ENCODE measurements around the gene RALGPS2.

RALGPS2 gene

DNA sequence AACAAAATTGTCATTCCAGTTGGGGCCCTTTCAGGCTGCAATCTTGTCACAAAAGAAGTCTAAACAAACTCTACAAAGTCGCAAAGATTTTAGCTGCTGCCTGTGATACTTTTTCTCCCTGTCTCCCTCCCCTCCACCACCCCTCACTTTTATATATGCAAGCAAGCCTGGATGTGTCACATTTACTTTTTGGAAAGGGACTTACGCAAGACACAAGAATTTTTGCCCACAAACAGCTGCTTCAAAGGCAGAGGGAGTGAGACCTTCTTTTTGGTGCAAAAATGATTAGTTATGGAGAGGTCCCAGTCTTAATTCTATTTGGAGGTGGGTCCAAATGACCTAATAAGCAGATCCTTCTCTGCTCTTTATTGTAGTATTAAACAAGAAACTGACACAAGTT is 22.9 kb upstream of the RALGPS2 start:
- TF ChIP-seq GATA3 (IDR thresholded peaks at IDR 0.05; ENCODE audit: low read depth, low read length) (no peak), GATA2 (IDR thresholded peaks at IDR 0.05; ENCODE audit: low read depth, low read length) (no peak)

DNA sequence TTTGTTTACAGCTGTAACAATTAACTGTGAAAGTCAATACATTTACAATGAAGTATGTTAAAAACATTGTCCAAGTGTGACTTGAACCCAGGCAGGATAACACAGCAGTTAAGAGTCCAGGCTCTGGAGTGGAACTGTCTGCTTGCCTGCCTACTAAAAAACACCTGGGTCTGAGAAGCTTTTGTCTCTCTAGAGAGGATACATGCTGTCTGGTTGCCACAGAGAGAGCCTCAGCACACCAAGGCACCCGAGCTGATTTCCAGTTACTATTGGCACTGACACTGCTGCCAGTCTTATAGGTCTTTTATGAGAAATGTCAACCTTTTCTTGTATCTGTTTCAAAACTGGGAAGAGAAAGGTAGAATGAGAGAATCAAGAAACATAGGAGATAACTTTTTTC is 20.2 kb upstream of the RALGPS2 start:
- TF ChIP-seq GATA3 (IDR thresholded peaks at IDR 0.05; ENCODE audit: low read depth, low read length) (no peak), GATA2 (IDR thresholded peaks at IDR 0.05; ENCODE audit: low read depth, low read length) (no peak)

- TF ChIP-seq GATA3 (IDR thresholded peaks at IDR 0.05; ENCODE audit: low read depth, low read length): no peak
Observed at GRCh38 chr1:178706432-178706831, 18.6 kb upstream of the RALGPS2 start.

DNA sequence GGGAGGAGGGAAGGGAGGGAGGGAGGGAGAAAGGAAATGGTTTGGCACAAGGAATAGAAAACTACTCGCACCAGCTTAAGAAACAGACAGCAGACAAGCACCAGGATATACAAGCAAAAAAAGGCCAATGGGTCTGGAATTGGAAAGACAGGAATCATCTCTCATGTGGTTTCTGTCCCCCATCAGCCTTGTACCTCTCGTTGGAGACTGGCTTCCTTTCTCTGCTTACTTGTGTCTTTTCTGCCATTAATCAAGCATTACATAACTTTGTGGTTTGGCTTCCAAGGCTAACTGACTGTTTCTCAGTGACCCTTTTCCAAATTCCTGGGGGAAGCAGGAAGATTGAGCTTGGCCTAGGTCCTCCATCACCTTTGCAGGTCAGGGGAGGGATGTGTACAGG is 11.8 kb upstream of the RALGPS2 start:
- no peak for TF ChIP-seq GATA3 (IDR thresholded peaks at IDR 0.05; ENCODE audit: low read depth, low read length)
- no peak for TF ChIP-seq GATA2 (IDR thresholded peaks at IDR 0.05; ENCODE audit: low read depth, low read length)

DNA sequence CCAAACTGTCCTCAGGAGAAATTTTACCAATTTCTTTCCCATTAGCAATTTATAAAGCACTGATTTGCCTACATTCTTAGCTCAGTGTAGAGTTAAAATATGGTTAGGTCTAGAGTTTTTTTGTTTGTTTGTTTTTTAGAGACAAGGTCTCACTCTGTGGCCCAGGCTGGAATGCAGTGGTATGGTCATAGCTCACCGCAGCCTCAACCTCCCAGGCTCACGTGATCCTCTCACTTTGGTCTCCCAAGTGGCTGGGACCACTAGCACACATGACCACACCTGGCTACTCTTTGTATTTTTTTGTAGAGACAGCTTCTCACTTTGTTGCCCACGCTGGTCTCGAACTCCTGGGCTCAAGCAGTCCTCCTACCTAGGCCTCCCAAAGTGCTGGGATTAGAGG is 10.6 kb upstream of the RALGPS2 start:
- no peak for TF ChIP-seq GATA3 (IDR thresholded peaks at IDR 0.05; ENCODE audit: low read depth, low read length)

- no peak for TF ChIP-seq GATA3 (IDR thresholded peaks at IDR 0.05; ENCODE audit: low read depth, low read length)
- TF ChIP-seq GATA2 (IDR thresholded peaks at IDR 0.05; ENCODE audit: low read depth, low read length): no peak
Observed at GRCh38 chr1:178716111-178716510, 8.9 kb upstream of the RALGPS2 start.

GRCh38 chr1:178718520-178718919 is 6.5 kb upstream of the RALGPS2 start:
- TF ChIP-seq GATA3 (IDR thresholded peaks at IDR 0.05; ENCODE audit: low read depth, low read length) (no peak), GATA2 (IDR thresholded peaks at IDR 0.05; ENCODE audit: low read depth, low read length) (no peak)

DNA sequence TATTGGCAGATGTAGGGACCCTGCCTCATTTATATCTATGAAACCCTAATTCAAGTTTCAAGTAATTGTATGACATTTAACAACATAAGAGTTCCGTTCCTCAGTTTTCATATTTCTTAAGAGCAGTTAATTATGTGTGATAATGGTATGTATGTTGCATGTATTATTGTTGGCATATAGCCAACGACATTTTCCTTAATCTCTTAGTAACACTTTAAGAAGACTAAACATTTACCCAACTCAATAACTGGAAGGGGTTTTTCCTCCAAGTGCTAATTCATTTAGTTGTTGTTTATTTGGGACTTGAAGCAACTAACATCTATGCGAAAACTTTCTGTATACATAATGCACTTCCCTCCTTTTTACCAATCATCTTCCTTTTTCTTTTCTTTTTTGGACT is 1.5 kb upstream of the RALGPS2 start:
- no peak for TF ChIP-seq GATA2 (IDR thresholded peaks at IDR 0.05; ENCODE audit: low read depth, low read length)
- TF ChIP-seq GATA3 (IDR thresholded peaks at IDR 0.05; ENCODE audit: low read depth, low read length): no peak

GRCh38 chr1:178724376-178724727 is 692 bp upstream of the RALGPS2 start:
- TF ChIP-seq GATA3 (IDR thresholded peaks at IDR 0.05; ENCODE audit: low read depth, low read length) (no peak), GATA2 (IDR thresholded peaks at IDR 0.05; ENCODE audit: low read depth, low read length) (no peak)

DNA sequence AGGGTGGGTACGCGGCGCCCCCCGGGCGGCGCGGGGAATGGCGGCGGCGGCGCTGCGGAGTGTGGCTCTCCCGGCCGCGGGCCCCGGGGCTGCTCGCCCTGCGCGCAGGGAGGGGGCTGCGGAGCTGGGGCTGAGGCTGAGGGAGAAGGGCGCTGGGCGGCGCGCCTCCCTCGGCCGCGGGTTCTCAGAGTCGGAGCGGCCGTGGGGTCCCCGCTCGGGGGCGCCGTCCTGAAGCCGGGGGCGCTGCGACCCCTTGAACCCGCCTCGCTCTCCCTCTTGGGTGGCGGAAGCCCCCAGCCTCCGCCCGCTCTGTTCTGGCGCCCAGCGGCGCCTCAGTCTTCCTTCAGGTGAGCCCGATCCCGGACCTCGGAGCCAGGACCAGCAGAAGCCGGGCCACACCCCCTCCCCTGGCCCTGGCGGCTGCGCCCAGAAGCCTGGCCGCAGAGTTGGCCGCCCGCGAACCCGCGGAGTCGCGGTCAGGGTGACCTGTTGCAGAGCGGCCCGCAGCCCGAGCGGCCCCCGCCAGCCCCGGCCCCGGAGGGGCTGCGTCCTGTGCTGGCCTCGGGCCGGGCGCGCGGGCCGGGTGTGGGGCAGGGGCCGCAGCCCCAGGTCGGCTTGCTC is 532 bp downstream of the RALGPS2 start:
- no peak for TF ChIP-seq GATA3 (IDR thresholded peaks at IDR 0.05; ENCODE audit: low read depth, low read length)
- no peak for TF ChIP-seq GATA2 (IDR thresholded peaks at IDR 0.05; ENCODE audit: low read depth, low read length)

DNA sequence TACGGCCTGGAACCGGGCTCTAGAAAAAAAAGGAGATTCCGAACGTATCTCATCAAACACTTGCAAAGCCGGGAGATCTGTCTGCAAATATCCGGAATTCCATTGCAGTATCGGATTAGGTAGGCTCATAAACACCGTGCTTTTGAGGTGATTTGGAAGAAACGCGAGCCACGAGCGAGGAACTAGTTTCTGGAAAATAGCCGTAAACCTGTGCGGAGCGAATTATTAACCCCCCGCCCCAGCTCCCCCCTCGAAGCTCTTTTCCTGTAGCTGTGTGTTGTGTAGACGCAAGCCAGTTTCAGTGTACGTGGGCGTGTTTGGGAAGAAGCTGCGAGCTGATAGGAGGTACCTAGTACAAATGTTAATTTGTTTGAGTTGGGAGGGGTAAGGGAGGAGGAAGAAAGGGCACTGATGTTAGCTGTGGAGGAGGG is 1.1 kb downstream of the RALGPS2 start:
- TF ChIP-seq GATA3 (IDR thresholded peaks at IDR 0.05; ENCODE audit: low read depth, low read length) (no peak), GATA2 (IDR thresholded peaks at IDR 0.05; ENCODE audit: low read depth, low read length) (no peak)

DNA sequence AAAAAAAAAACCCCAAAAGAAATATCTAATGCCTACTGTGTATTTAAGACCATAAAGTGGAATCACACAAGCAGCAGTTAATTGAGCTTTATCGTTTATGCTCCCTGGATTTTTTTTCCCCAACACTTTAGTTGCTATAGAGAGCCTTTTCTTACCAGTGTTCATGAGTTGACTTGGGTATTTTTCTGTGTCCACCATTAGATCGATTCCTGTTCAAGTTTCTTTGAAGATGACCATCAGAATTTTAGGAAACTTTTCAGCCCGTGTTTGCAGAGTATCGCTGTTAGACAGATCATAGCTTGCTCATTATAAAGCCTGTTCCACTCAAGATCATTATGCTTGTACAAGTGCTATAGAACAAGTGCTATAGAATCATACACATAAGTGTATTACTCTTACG is 1.5 kb downstream of the RALGPS2 start:
- TF ChIP-seq GATA2 (IDR thresholded peaks at IDR 0.05; ENCODE audit: low read depth, low read length) (no peak), GATA3 (IDR thresholded peaks at IDR 0.05; ENCODE audit: low read depth, low read length) (no peak)

GRCh38 chr1:178727014-178727895 is 2.2 kb downstream of the RALGPS2 start:
- TF ChIP-seq GATA2 (IDR thresholded peaks at IDR 0.05; ENCODE audit: low read depth, low read length) (no peak), GATA3 (IDR thresholded peaks at IDR 0.05; ENCODE audit: low read depth, low read length) (no peak)

- TF ChIP-seq GATA3 (IDR thresholded peaks at IDR 0.05; ENCODE audit: low read depth, low read length) (no peak), GATA2 (IDR thresholded peaks at IDR 0.05; ENCODE audit: low read depth, low read length) (no peak)
Observed at GRCh38 chr1:178733972-178734371, 8.9 kb downstream of the RALGPS2 start.

- no peak for TF ChIP-seq GATA3 (IDR thresholded peaks at IDR 0.05; ENCODE audit: low read depth, low read length)
- TF ChIP-seq GATA2 (IDR thresholded peaks at IDR 0.05; ENCODE audit: low read depth, low read length): no peak
Observed at GRCh38 chr1:178738780-178739179, 13.7 kb downstream of the RALGPS2 start.

All from SH-SY5Y (cell line).